Measurements from ENCODE around the gene RPS6KC1. TPM values are rescaled to one million over a fixed set of nuclear protein-coding genes. Genes with fewer than 3 reads are reported as not detected.

Gene RPS6KC1
- total RNA-seq, 1 donor from 2014 or later: 25.6 TPM

DNA sequence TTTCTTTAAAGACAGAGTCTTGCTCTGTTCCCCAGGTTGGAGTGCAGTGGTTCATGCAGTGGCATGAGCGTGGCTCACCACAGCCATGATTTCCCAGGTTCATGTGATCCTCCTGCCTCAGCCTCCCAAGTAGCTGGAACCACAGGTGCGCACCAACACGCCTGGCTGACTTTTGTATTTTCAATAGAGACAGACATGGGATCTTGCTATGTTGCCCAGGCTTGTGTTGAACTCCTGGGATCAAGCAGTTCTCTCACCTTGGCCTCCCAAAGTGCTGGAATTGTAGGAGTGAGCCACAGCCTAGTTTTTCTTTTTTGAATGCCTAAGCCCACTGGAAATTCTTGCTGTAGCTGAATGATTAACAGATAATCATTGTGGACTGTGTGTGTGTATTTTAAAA, 113.5 kb downstream of the RPS6KC1 start:
- no peaks in the 10 kb centered on the region for H3K4me1 ChIP-seq (ENCODE audit: insufficient read depth, low read length)
- FAIRE-seq (no peak), DNase-seq (ENCODE audit: low read depth) (no peak)
- H3K9me3 ChIP-seq (ENCODE audit: insufficient read depth, low read depth, low read length): no peaks in the 10 kb centered on the region
- H3K9ac ChIP-seq (ENCODE audit: low read length): no peak overlapping the region
- no peaks in the 10 kb centered on the region for H3K79me2 ChIP-seq (ENCODE audit: insufficient read depth, low read length)
- no peaks in the 10 kb centered on the region for H3K36me3 ChIP-seq (ENCODE audit: insufficient read depth, low read length)
- H3K9me3 Mint-ChIP-seq (ENCODE audit: unreplicated experiment): no peaks in the 10 kb centered on the region
- TF ChIP-seq, protein P1, sequence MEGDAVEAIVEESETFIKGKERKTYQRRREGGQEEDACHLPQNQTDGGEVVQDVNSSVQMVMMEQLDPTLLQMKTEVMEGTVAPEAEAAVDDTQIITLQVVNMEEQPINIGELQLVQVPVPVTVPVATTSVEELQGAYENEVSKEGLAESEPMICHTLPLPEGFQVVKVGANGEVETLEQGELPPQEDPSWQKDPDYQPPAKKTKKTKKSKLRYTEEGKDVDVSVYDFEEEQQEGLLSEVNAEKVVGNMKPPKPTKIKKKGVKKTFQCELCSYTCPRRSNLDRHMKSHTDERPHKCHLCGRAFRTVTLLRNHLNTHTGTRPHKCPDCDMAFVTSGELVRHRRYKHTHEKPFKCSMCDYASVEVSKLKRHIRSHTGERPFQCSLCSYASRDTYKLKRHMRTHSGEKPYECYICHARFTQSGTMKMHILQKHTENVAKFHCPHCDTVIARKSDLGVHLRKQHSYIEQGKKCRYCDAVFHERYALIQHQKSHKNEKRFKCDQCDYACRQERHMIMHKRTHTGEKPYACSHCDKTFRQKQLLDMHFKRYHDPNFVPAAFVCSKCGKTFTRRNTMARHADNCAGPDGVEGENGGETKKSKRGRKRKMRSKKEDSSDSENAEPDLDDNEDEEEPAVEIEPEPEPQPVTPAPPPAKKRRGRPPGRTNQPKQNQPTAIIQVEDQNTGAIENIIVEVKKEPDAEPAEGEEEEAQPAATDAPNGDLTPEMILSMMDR (IDR thresholded peaks at IDR 0.05; ENCODE audit: insufficient read depth, low read depth, low read length): no peak
- no peaks in the 10 kb centered on the region for H3K27me3 ChIP-seq (ENCODE audit: insufficient read depth, low read length)
- H3K4me3 ChIP-seq (ENCODE audit: insufficient read depth, low read depth, low read length): no peak overlapping the region
- H3K4me2 ChIP-seq (ENCODE audit: low read length): no peak overlapping the region
- H3K4me1 Mint-ChIP-seq (ENCODE audit: low read depth, unreplicated experiment): no peaks in the 10 kb centered on the region
- no peaks in the 10 kb centered on the region for H4K20me1 ChIP-seq (ENCODE audit: insufficient read depth, low read length)
- no peak overlapping the region for H2AFZ ChIP-seq (ENCODE audit: low read depth, low read length)
- H3K36me3 Mint-ChIP-seq (ENCODE audit: low read depth, unreplicated experiment): peaks cover 8% of the 10 kb centered on the region
- no peaks in the 10 kb centered on the region for H3K27me3 Mint-ChIP-seq (ENCODE audit: low read depth, unreplicated experiment)
- H3K27ac ChIP-seq (ENCODE audit: low read depth, low read length): no peak overlapping the region
- no peak overlapping the region for H3K27ac Mint-ChIP-seq (ENCODE audit: unreplicated experiment)
- no peak overlapping the region for H3K4me3 Mint-ChIP-seq (ENCODE audit: unreplicated experiment)

DNA sequence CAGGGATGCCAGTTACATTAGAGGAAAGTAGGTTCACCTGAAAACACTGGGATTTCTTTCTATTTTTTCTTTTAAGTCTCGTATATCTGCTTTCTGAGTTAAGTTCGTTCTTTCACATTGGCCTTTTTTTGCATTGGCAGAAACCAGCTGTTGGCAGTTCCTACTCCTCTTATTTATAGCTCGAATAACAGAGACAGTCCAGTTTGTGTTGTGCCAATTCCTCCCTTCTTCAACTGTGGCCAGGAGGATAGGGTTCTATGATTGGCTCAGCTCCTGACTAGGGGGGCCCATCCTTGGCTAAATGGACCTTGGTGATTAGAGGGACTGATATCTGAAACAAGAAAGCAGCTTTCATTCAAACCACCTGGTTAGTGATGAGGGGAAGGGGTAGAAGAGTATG, 115.8 kb downstream of the RPS6KC1 start:
- Histone ChIP-seq H3K36me3 (ENCODE audit: insufficient read depth, low read length) (no peaks in the 10 kb centered on the region), H3K4me2 (ENCODE audit: low read length) (no peak overlapping the region), H3K4me1 (ENCODE audit: insufficient read depth, low read length) (no peaks in the 10 kb centered on the region), H3K9me3 (ENCODE audit: insufficient read depth, low read depth, low read length) (no peaks in the 10 kb centered on the region), H3K27ac (ENCODE audit: low read depth, low read length) (no peak overlapping the region), H3K9ac (ENCODE audit: low read length) (no peak overlapping the region), H3K27me3 (ENCODE audit: insufficient read depth, low read length) (no peaks in the 10 kb centered on the region), H4K20me1 (ENCODE audit: insufficient read depth, low read length) (no peaks in the 10 kb centered on the region), H2AFZ (ENCODE audit: low read depth, low read length) (no peak overlapping the region), H3K79me2 (ENCODE audit: insufficient read depth, low read length) (no peaks in the 10 kb centered on the region), H3K4me3 (ENCODE audit: insufficient read depth, low read depth, low read length) (no peak overlapping the region)
- H3K9me3 Mint-ChIP-seq (ENCODE audit: unreplicated experiment): no peaks in the 10 kb centered on the region
- TF ChIP-seq, protein P1 (IDR thresholded peaks at IDR 0.05; ENCODE audit: insufficient read depth, low read depth, low read length): no peak
- TF ChIP-seq EZH2 (IDR thresholded peaks at IDR 0.05; ENCODE audit: insufficient read depth, low read length): no peak
- H3K36me3 Mint-ChIP-seq (ENCODE audit: low read depth, unreplicated experiment): no peaks in the 10 kb centered on the region
- no peaks in the 10 kb centered on the region for H3K27me3 Mint-ChIP-seq (ENCODE audit: low read depth, unreplicated experiment)
- no peak for DNase-seq (ENCODE audit: low read depth)
- H3K27ac Mint-ChIP-seq (ENCODE audit: unreplicated experiment): no peak overlapping the region
- H3K4me1 Mint-ChIP-seq (ENCODE audit: low read depth, unreplicated experiment): no peaks in the 10 kb centered on the region
- H3K4me3 Mint-ChIP-seq (ENCODE audit: unreplicated experiment): no peak overlapping the region
- no peak for FAIRE-seq

DNA sequence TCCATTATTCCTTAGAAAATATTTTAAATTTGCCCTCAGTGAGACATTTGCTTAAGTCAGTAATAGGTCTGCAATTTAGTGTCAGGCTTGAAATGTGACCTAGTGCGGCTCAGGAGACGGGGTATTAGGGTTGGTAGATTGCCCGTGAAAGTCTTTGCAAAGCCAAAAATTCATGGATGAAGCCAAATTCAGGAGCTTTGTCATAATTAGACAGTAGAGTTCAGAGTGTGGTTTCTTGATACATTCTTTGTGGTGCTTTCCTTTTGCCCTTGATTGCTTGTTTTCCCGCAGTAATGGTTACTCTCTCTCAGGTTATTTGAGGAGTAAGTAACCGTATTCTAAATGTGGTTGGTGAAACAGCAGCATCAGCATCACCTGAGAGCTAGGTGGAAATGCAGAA, 120.7 kb downstream of the RPS6KC1 start:
- Histone ChIP-seq H3K79me2 (ENCODE audit: insufficient read depth, low read length) (no peaks in the 10 kb centered on the region), H3K4me3 (ENCODE audit: insufficient read depth, low read depth, low read length) (no peak overlapping the region), H3K36me3 (ENCODE audit: insufficient read depth, low read length) (peaks cover 3% of the 10 kb centered on the region), H4K20me1 (ENCODE audit: insufficient read depth, low read length) (no peaks in the 10 kb centered on the region), H3K9ac (ENCODE audit: low read length) (no peak overlapping the region), H3K4me2 (ENCODE audit: low read length) (no peak overlapping the region), H3K27ac (ENCODE audit: low read depth, low read length) (no peak overlapping the region), H2AFZ (ENCODE audit: low read depth, low read length) (no peak overlapping the region), H3K4me1 (ENCODE audit: insufficient read depth, low read length) (no peaks in the 10 kb centered on the region), H3K9me3 (ENCODE audit: insufficient read depth, low read depth, low read length) (no peaks in the 10 kb centered on the region), H3K27me3 (ENCODE audit: insufficient read depth, low read length) (no peaks in the 10 kb centered on the region)
- FAIRE-seq: no peak
- peaks cover 3% of the 10 kb centered on the region for H3K36me3 Mint-ChIP-seq (ENCODE audit: low read depth, unreplicated experiment)
- TF ChIP-seq EZH2 (IDR thresholded peaks at IDR 0.05; ENCODE audit: insufficient read depth, low read length): no peak
- TF ChIP-seq, protein P1 (IDR thresholded peaks at IDR 0.05; ENCODE audit: insufficient read depth, low read depth, low read length): no peak
- no peak overlapping the region for H3K27ac Mint-ChIP-seq (ENCODE audit: unreplicated experiment)
- no peaks in the 10 kb centered on the region for H3K4me1 Mint-ChIP-seq (ENCODE audit: low read depth, unreplicated experiment)
- DNase-seq (ENCODE audit: low read depth): peak; percentile 68
- no peak overlapping the region for H3K4me3 Mint-ChIP-seq (ENCODE audit: unreplicated experiment)
- no peaks in the 10 kb centered on the region for H3K27me3 Mint-ChIP-seq (ENCODE audit: low read depth, unreplicated experiment)
- no peaks in the 10 kb centered on the region for H3K9me3 Mint-ChIP-seq (ENCODE audit: unreplicated experiment)

Measured in astrocyte (in vitro differentiated cells and primary cell).